A549 (cell line): Measurements from ENCODE around the gene GPHB5. TPM values are rescaled to one million over a fixed set of nuclear protein-coding genes. Genes with fewer than 3 reads are reported as not detected.

Experiments used
- ATAC-seq, 2 experiments: fragments of 200-7000 bp in 1 of 2; fragments of >200 bp in 1 of 2; cut with Nextera tagmentation in 1 of 2; cut with Tn5 transposase in 1 of 2; 3 replicates each; pipeline versions ENCODE4 v1.8.0 to v1.9.1; 2018 to 2020; ENCODE audit warnings: mild to moderate bottlenecking in 1 of 2, moderate library complexity in 1 of 2
- CTCF ChIA-PET: fragments of 300-600 bp; sonication (Branson Sonifier 250); formaldehyde crosslinking; extraction: SDS; loops from one replicate; lab custom pipeline; 2021; ENCODE audit warnings: antibody characterized with exemption, inconsistent platforms; lab: Yijun Ruan, JAX
- POLR2A ChIA-PET: fragments of 350-600 bp; formaldehyde crosslinking; extraction: SDS; loops from one replicate; lab custom pipeline; 2021; ENCODE audit warnings: antibody characterized with exemption, inconsistent platforms; lab: Yijun Ruan, JAX
- DNase-seq, 2 experiments: peaks; one replicate each; pipeline versions ENCODE4 v3.0.0 to v3.0.0-alpha.2; 2011 to 2016; ENCODE audit warnings: low read depth in 1 of 2, low spot score in 1 of 2
- FAIRE-seq: peaks from 2 replicates; lab custom pipeline; 2011; peaks lifted over from hg19 to GRCh38; lab: Jason Lieb, UNC
- H3K27ac ChIP-seq, 2 experiments: fragments of >200 bp; sonication (Bioruptor Twin); formaldehyde crosslinking; 3 replicates each; pipeline ENCODE4 v1.5.1; 2016 to 2017
- H3K4me1 ChIP-seq: fragments of >200 bp; sonication (Bioruptor Twin); formaldehyde crosslinking; 3 replicates; pipeline ENCODE4 v1.6.1; 2016
- H3K4me2 ChIP-seq: fragments of >200 bp; sonication (Bioruptor Twin); formaldehyde crosslinking; 3 replicates; pipeline ENCODE4 v1.6.1; 2016
- H3K4me3 ChIP-seq: fragments of >200 bp; sonication (Bioruptor Twin); formaldehyde crosslinking; 3 replicates; pipeline ENCODE4 v1.5.1; 2016
- H3K9me3 ChIP-seq: fragments of >200 bp; sonication (Bioruptor Twin); formaldehyde crosslinking; 3 replicates; pipeline ENCODE4 v1.6.1; 2016
- CBX2 ChIP-seq: fragments of 200-600 bp; sonication (generic); IDR thresholded peaks from 2 replicates; pipeline ENCODE4 v1.6.1; 2016; ENCODE audit warnings: low read depth, mild to moderate bottlenecking, borderline replicate concordance
- EHF ChIP-seq: fragments of 250-450 bp; sonication (Bioruptor Pico); IDR thresholded peaks from 2 replicates; pipeline ENCODE4 v1.5.0; 2020; ENCODE audit warnings: mild to moderate bottlenecking
- FOSB ChIP-seq: fragments of 250-450 bp; sonication (Bioruptor Pico); IDR thresholded peaks from 2 replicates; pipeline ENCODE4 v1.5.0; 2020; ENCODE audit warnings: mild to moderate bottlenecking, moderate library complexity
- FOSL2 ChIP-seq, 2 experiments: fragments of 450-650 bp in 1 of 2; fragments of >200 bp in 1 of 2; sonication (Bioruptor Twin) in 1 of 2; formaldehyde crosslinking; IDR thresholded peaks; 2 replicates each; pipeline versions ENCODE4 v1.5.0 to v1.6.1; 2016 to 2020; ENCODE audit warnings: mild to moderate bottlenecking in 1 of 2, moderate library complexity in 1 of 2
- FOXS1 ChIP-seq: fragments of 250-450 bp; sonication (Bioruptor Pico); IDR thresholded peaks from 2 replicates; pipeline ENCODE4 v1.5.0; 2020; ENCODE audit warnings: mild to moderate bottlenecking, moderate library complexity
- GATA3 ChIP-seq: IDR thresholded peaks from 2 replicates; pipeline ENCODE4 v1.6.1; 2012; ENCODE audit warnings: borderline replicate concordance
- HDAC2 ChIP-seq: fragments of 200-600 bp; sonication (generic); IDR thresholded peaks from 2 replicates; pipeline ENCODE4 v1.6.1; 2016
- HOXA7 ChIP-seq: fragments of 250-450 bp; sonication (Bioruptor Pico); IDR thresholded peaks from 2 replicates; pipeline ENCODE4 v1.5.0; 2020; ENCODE audit warnings: mild to moderate bottlenecking, moderate library complexity
- HOXB13 ChIP-seq: fragments of 250-450 bp; sonication (Bioruptor Pico); IDR thresholded peaks from 2 replicates; pipeline ENCODE4 v1.5.0; 2020; ENCODE audit warnings: low read depth, mild to moderate bottlenecking, moderate library complexity
- HOXB5 ChIP-seq: fragments of 250-450 bp; sonication (Bioruptor Pico); IDR thresholded peaks from 2 replicates; pipeline ENCODE4 v1.5.0; 2020; ENCODE audit warnings: mild to moderate bottlenecking, moderate library complexity
- JUN ChIP-seq, 2 experiments: fragments of >200 bp; sonication (Bioruptor Twin); formaldehyde crosslinking; IDR thresholded peaks; 2 replicates in 1 of 2; 3 replicates in 1 of 2; pipeline ENCODE4 v1.6.1; 2016 to 2017
- KDM1A ChIP-seq: fragments of 200-600 bp; sonication (generic); IDR thresholded peaks from 2 replicates; pipeline ENCODE4 v1.6.1; 2016; ENCODE audit warnings: low read depth, mild to moderate bottlenecking
- KDM5A ChIP-seq: fragments of 200-600 bp; sonication (generic); IDR thresholded peaks from 2 replicates; pipeline ENCODE4 v1.6.1; 2016; ENCODE audit warnings: antibody characterized with exemption, mild to moderate bottlenecking
- MAFK ChIP-seq: fragments of 450-650 bp; IDR thresholded peaks from 2 replicates; pipeline ENCODE4 v1.6.1; 2014; ENCODE audit not compliant: partially characterized antibody
- NR3C1 ChIP-seq: fragments of >200 bp; sonication (Bioruptor Twin); formaldehyde crosslinking; IDR thresholded peaks from 3 replicates; pipeline ENCODE4 v1.6.1; 2017
- RAD21 ChIP-seq, 2 experiments: fragments of >200 bp in 1 of 2; sonication (Bioruptor Twin) in 1 of 2; formaldehyde crosslinking in 1 of 2; IDR thresholded peaks in 1 of 2; conservative IDR thresholded peaks in 1 of 2; 2 replicates in 1 of 2; 3 replicates in 1 of 2; pipeline ENCODE4 v1.6.1; 2012 to 2018; ENCODE audit warnings: inconsistent platforms in 1 of 2
- RARB ChIP-seq: fragments of 250-450 bp; sonication (Bioruptor Pico); IDR thresholded peaks from 2 replicates; pipeline ENCODE4 v1.8.0; 2021; ENCODE audit warnings: mild to moderate bottlenecking, moderate library complexity
- RCOR1 ChIP-seq: fragments of 150-350 bp; IDR thresholded peaks from 2 replicates; pipeline ENCODE4 v1.6.1; 2014; ENCODE audit warnings: antibody characterized with exemption, low read length, low read depth
- RNF2 ChIP-seq: fragments of 200-600 bp; sonication (generic); IDR thresholded peaks from 2 replicates; pipeline ENCODE4 v1.6.1; 2016; ENCODE audit warnings: low read depth, mild to moderate bottlenecking, antibody characterized with exemption, moderate library complexity, borderline replicate concordance
- TFCP2L1 ChIP-seq: fragments of 250-450 bp; sonication (Bioruptor Pico); IDR thresholded peaks from 2 replicates; pipeline ENCODE4 v1.5.0; 2021; ENCODE audit warnings: mild to moderate bottlenecking
- TP53 ChIP-seq: fragments of 250-450 bp; sonication (Bioruptor Pico); IDR thresholded peaks from 2 replicates; pipeline ENCODE4 v1.5.0; 2021; ENCODE audit warnings: mild to moderate bottlenecking, moderate library complexity
- ZC3H11A ChIP-seq: fragments of 450-650 bp; IDR thresholded peaks from 2 replicates; pipeline ENCODE4 v1.6.1; 2014; ENCODE audit warnings: antibody characterized with exemption, mild to moderate bottlenecking
- ZNF302 ChIP-seq: fragments of 250-450 bp; sonication (Bioruptor Pico); IDR thresholded peaks from 2 replicates; pipeline ENCODE4 v1.9.0; 2021; ENCODE audit warnings: inconsistent platforms, mild to moderate bottlenecking, moderate library complexity
- WGBS: methylation state at CpG from one replicate; pipeline ENCODE4 v1.1.6; 2017; ENCODE audit errors: missing lambda C conversion rate; 5-methylcytosine and 5-hydroxymethylcytosine counted together
- polyA plus RNA-seq, 4 experiments: library from polyadenylated mRNA; depleted of rRNA in 3 of 4; stranded (reverse); fragments of >200 nt; fragmentation: RNase III in 1 of 4; extraction: RNeasy Plus Mini Kit Qiagen cat#74134 plus additional on column Dnase treatment in 1 of 4; gene quantifications; 2 replicates in 3 of 4; 3 replicates in 1 of 4; pipeline ENCODE4 v1.2.3, GENCODE V29; 2011 to 2017
- TF ChIP-seq, protein P1 (sequence below): fragments of >200 bp; sonication (Bioruptor Twin); formaldehyde crosslinking; IDR thresholded peaks from 2 replicates; pipeline ENCODE4 v1.6.1; 2016
- TF ChIP-seq, protein P2 (sequence below): IDR thresholded peaks from 2 replicates; pipeline ENCODE4 v1.6.1; 2012; ENCODE audit warnings: low read depth, borderline replicate concordance
- TF ChIP-seq, protein P3 (sequence below): fragments of 200-600 bp; sonication (generic); IDR thresholded peaks from 2 replicates; pipeline ENCODE4 v1.6.1; 2016; ENCODE audit warnings: antibody characterized with exemption, mild to moderate bottlenecking, moderate library complexity

Gene GPHB5
- polyA plus RNA-seq, 2 of the 4 experiments (the other 2 are of a cell fraction), result not detected

DNA sequence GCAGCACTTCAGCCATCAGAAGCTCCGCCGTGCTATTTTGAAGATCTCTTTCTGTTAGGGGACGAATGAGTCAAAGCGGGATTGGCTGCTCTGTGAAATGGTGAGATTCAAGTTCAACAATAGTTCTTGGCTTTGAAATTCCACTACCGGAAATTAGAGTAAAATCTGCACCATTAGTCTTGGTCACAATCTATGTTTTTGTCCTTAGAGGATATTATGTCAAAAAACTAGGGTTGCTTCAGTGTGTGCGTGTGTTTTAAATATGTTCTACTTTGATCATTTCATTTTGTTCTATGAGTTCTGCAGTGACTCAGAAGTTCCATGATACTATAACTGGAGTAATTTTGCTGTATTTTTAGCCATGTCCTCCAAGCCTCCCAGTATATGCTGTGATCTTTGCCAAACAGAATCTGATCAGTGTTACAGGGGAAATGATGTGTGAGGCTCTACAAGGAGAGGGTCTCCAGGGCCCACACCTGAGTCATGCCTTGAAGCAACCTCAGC is 22.6 kb downstream of the GPHB5 start:
- ATAC-seq, result no peak
- no peak overlapping the region for H3K27ac ChIP-seq
- no peak for FAIRE-seq
- POLR2A ChIA-PET, result no interaction called here
- CTCF ChIA-PET, result interaction anchor here (0.8 kb wide), 1 partner anchor 12 kb away, joined by 3 read pairs; no protein-coding TSS in a partner anchor
- DNase-seq, result no peak
- TF ChIP-seq TP53 (CRISPR knock-in tag), result no peak
- TF ChIP-seq HOXB13 (CRISPR knock-in tag), result no peak
- TF ChIP-seq NR3C1, result no peak
- 80% methylated on average over 6 of the region's 6 CpGs for WGBS
- no peak overlapping the region for H3K4me2 ChIP-seq
- no peaks in the 10 kb centered on the region; the same call in 2 of the 3 replicates for H3K9me3 ChIP-seq
- no peaks in the 10 kb centered on the region for H3K4me1 ChIP-seq
- no peak overlapping the region for H3K4me3 ChIP-seq

DNA sequence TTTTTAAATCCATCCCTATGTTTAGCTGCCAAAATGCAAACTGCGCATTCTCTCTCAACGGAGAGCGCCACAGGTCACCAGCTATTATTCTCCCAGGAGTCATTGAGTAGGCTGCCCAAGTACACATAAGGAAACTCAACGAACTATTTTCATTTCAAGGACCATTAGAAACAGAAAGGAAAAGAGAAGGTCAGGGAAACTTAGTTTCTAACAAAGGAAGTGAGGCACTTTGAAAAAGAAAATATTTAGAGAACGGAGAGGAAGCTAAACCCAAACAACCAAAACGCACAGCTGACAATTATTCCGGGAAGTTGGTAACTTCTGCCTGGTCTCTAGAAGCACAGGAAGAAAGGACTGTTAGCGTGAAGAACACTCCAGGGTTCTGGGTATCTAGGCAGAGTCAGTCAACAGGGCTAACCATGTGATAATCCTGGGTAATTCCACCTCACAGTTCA is 23.5 kb downstream of the GPHB5 start:
- DNase-seq, result no peak
- H3K9me3 ChIP-seq, result no peaks in the 10 kb centered on the region; the same call in 2 of the 3 replicates
- H3K4me3 ChIP-seq, result no peak overlapping the region
- no peak overlapping the region for H3K27ac ChIP-seq
- ChIA-PET CTCF (interaction anchor here (0.8 to 1.0 kb wide), 2 partner anchors 11 to 18 kb away, joined by 3 read pairs; no protein-coding TSS in a partner anchor), POLR2A (no interaction called here)
- 66% methylated on average over 8 of the region's 8 CpGs for WGBS
- H3K4me1 ChIP-seq, result no peaks in the 10 kb centered on the region
- FAIRE-seq, result no peak
- ATAC-seq, result no peak
- TF ChIP-seq GATA3 (no peak), MAFK (no peak), ZC3H11A (no peak), KDM1A (no peak), HOXA7 (CRISPR knock-in tag) (no peak), RARB (CRISPR knock-in tag) (no peak), JUN (IDR thresholded peaks at IDR 0.05) (no peak), CBX2 (no peak)
- TF ChIP-seq, protein P1, sequence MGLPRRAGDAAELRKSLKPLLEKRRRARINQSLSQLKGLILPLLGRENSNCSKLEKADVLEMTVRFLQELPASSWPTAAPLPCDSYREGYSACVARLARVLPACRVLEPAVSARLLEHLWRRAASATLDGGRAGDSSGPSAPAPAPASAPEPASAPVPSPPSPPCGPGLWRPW, result no peak
- H3K4me2 ChIP-seq, result no peak overlapping the region

DNA sequence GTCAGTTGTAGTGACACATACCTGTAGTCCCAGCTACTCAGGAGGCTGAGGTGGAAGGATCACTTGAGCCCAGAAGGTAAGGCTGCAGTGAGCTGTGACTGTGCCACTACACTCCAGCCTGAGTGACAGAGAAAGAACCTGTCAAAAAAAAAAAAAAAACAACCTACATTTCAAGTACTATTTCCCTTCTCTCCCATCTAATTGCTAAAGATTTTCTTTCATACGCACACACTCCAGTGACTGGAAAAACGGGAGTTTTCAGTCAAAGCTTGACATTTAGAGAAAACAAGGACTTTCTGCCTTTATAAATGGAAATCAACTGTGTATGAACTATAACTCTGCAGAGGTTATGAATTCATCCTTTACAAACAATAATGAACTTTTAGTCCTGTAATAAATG is 25.9 kb downstream of the GPHB5 start:
- no peaks in the 10 kb centered on the region for H3K4me1 ChIP-seq
- WGBS, result 49% methylated on average over 2 of the region's 2 CpGs
- no peaks in the 10 kb centered on the region; the same call in 2 of the 3 replicates for H3K9me3 ChIP-seq
- ATAC-seq (no peak), DNase-seq (no peak), FAIRE-seq (no peak)
- POLR2A ChIA-PET, result no interaction called here
- no peak for TF ChIP-seq RAD21 (conservative IDR thresholded peaks at IDR 0.05 in 1 of 2, IDR thresholded peaks at IDR 0.05 in 1 of 2)
- TF ChIP-seq KDM5A, result no peak
- no peak for TF ChIP-seq FOSL2 (IDR thresholded peaks at IDR 0.05)
- no peak for TF ChIP-seq FOSL2 (CRISPR knock-in tag; IDR thresholded peaks at IDR 0.05)
- no peak for TF ChIP-seq HDAC2
- TF ChIP-seq EHF (CRISPR knock-in tag), result no peak
- TF ChIP-seq RNF2, result no peak
- no peak for TF ChIP-seq FOXS1 (CRISPR knock-in tag)
- no peak for TF ChIP-seq GATA3
- TF ChIP-seq ZNF302 (CRISPR knock-in tag), result no peak
- no peak for TF ChIP-seq KDM1A
- TF ChIP-seq ZC3H11A, result no peak
- TF ChIP-seq HOXB13 (CRISPR knock-in tag), result no peak
- CTCF ChIA-PET, result interaction anchor here (1.4 to 1.6 kb wide), 2 partner anchors 16 to 1113 kb away, joined by 4 read pairs; no protein-coding TSS in a partner anchor
- no peak overlapping the region for H3K4me3 ChIP-seq
- no peak overlapping the region for H3K27ac ChIP-seq
- no peak overlapping the region for H3K4me2 ChIP-seq

DNA sequence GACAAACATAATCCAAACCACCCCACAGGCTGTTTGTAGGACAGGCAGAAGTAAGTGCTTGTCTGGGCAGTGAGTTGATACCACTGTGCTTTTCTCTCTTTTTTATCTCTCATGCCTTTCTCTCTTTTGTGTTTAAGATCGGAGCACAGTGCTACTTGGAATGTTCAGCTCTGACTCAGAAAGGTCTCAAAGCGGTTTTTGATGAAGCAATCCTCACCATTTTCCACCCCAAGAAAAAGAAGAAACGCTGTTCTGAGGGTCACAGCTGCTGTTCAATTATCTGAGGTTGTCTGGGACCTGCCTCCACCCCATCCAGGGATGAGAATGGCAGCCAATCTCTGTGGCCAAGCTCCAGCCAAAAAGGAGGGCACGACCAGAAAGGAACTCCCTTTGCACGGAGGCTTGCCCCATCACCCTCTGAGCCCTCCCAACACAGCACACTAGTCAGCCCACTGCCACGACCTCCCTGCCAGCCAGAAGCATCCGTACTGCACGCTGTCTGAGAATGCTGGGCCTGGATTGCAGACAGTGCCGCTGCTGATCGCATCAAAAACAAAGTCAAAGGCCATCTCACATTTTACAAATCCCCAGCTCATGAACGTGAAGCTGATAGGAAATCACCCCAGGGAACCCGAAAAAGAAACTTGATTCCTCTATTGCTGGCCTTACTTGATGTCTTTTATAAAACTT is 27.8 kb downstream of the GPHB5 start:
- H3K4me1 ChIP-seq, result no peaks in the 10 kb centered on the region
- no peak overlapping the region for H3K4me3 ChIP-seq
- H3K9me3 ChIP-seq, result no peaks in the 10 kb centered on the region; the same call in 2 of the 3 replicates
- ATAC-seq (no peak), DNase-seq (no peak), FAIRE-seq (no peak)
- no peak overlapping the region for H3K27ac ChIP-seq
- CTCF ChIA-PET, result no interaction called here
- POLR2A ChIA-PET, result no interaction called here
- H3K4me2 ChIP-seq, result no peak overlapping the region
- WGBS, result 40% methylated on average over 12 of the region's 12 CpGs
- TF ChIP-seq, protein P1, result no peak
- TF ChIP-seq, protein P2, sequence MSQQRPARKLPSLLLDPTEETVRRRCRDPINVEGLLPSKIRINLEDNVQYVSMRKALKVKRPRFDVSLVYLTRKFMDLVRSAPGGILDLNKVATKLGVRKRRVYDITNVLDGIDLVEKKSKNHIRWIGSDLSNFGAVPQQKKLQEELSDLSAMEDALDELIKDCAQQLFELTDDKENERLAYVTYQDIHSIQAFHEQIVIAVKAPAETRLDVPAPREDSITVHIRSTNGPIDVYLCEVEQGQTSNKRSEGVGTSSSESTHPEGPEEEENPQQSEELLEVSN, result no peak
- TF ChIP-seq HOXB5 (CRISPR knock-in tag) (no peak), ZC3H11A (no peak), FOSB (CRISPR knock-in tag) (no peak), RCOR1 (no peak), TFCP2L1 (CRISPR knock-in tag) (no peak)
- TF ChIP-seq, protein P3, sequence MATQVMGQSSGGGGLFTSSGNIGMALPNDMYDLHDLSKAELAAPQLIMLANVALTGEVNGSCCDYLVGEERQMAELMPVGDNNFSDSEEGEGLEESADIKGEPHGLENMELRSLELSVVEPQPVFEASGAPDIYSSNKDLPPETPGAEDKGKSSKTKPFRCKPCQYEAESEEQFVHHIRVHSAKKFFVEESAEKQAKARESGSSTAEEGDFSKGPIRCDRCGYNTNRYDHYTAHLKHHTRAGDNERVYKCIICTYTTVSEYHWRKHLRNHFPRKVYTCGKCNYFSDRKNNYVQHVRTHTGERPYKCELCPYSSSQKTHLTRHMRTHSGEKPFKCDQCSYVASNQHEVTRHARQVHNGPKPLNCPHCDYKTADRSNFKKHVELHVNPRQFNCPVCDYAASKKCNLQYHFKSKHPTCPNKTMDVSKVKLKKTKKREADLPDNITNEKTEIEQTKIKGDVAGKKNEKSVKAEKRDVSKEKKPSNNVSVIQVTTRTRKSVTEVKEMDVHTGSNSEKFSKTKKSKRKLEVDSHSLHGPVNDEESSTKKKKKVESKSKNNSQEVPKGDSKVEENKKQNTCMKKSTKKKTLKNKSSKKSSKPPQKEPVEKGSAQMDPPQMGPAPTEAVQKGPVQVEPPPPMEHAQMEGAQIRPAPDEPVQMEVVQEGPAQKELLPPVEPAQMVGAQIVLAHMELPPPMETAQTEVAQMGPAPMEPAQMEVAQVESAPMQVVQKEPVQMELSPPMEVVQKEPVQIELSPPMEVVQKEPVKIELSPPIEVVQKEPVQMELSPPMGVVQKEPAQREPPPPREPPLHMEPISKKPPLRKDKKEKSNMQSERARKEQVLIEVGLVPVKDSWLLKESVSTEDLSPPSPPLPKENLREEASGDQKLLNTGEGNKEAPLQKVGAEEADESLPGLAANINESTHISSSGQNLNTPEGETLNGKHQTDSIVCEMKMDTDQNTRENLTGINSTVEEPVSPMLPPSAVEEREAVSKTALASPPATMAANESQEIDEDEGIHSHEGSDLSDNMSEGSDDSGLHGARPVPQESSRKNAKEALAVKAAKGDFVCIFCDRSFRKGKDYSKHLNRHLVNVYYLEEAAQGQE, result no peak
